GM23338 (cell line): ENCODE results near the gene SMARCD2. TPM values are rescaled to one million over a fixed set of nuclear protein-coding genes. Genes with fewer than 3 reads are reported as not detected.

Source experiments
- ATAC-seq: fragments of 200-7000 bp; cut with Tn5 transposase; 3 replicates; pipeline ENCODE4 v1.9.1; 2020
- DNase-seq: peaks from one replicate; pipeline ENCODE4 v3.0.0-alpha.2; 2015; ENCODE audit warnings: low spot score
- H2AFZ ChIP-seq: fragments of 200-600 bp; sonication (generic); 2 replicates; pipeline ENCODE4 v1.8.0; 2016; ENCODE audit warnings: antibody characterized with exemption, mild to moderate bottlenecking, moderate library complexity
- H3F3A ChIP-seq: fragments of 200-600 bp; sonication (generic); replicated peaks from 2 replicates; pipeline ENCODE4 v1.8.0; 2017; ENCODE audit warnings: antibody characterized with exemption, mixed run types, low read depth
- H3K27ac ChIP-seq: fragments of 200-600 bp; sonication (generic); 2 replicates; pipeline ENCODE4 v1.6.1; 2016; ENCODE audit warnings: low read depth
- H3K27me3 ChIP-seq: fragments of 200-600 bp; sonication (generic); 2 replicates; pipeline ENCODE4 v1.8.0; 2016; ENCODE audit warnings: mild to moderate bottlenecking, mixed run types, moderate library complexity; ENCODE audit not compliant: insufficient read depth
- H3K36me3 ChIP-seq: fragments of 200-600 bp; sonication (generic); 2 replicates; pipeline ENCODE4 v1.8.0; 2016; ENCODE audit warnings: mild to moderate bottlenecking; ENCODE audit not compliant: insufficient read depth
- H3K4me1 ChIP-seq: fragments of 200-600 bp; sonication (generic); 2 replicates; pipeline ENCODE4 v1.8.0; 2016; ENCODE audit warnings: mild to moderate bottlenecking, moderate library complexity; ENCODE audit not compliant: insufficient read depth
- H3K4me2 ChIP-seq: fragments of 200-600 bp; sonication (generic); 2 replicates; pipeline ENCODE4 v1.7.1; 2017; ENCODE audit warnings: mixed run types
- H3K4me3 ChIP-seq: fragments of 200-600 bp; sonication (generic); 2 replicates; pipeline ENCODE4 v1.6.1; 2016; ENCODE audit warnings: mixed run types
- H3K79me2 ChIP-seq: fragments of 200-600 bp; sonication (generic); replicated peaks from 2 replicates; pipeline ENCODE4 v1.8.0; 2017; ENCODE audit warnings: mild to moderate bottlenecking; ENCODE audit not compliant: insufficient read depth
- H3K9me2 ChIP-seq: fragments of 200-600 bp; sonication (generic); 2 replicates; pipeline ENCODE4 v1.8.0; 2017; ENCODE audit not compliant: insufficient read depth
- H4K20me1 ChIP-seq: fragments of 200-600 bp; sonication (generic); replicated peaks from 2 replicates; pipeline ENCODE4 v1.8.0; 2017; ENCODE audit warnings: mild to moderate bottlenecking; ENCODE audit not compliant: insufficient read depth
- H3K27ac Mint-ChIP-seq: 2 replicates; pipeline ENCODE4 v1.8.0; 2020; ENCODE audit warnings: inconsistent platforms, mild to moderate bottlenecking, moderate library complexity, mixed read lengths
- H3K27me3 Mint-ChIP-seq: 3 replicates; pipeline ENCODE4 v1.8.0; 2022; ENCODE audit warnings: low read depth, mild to moderate bottlenecking, moderate library complexity, mixed read lengths, inconsistent platforms; ENCODE audit not compliant: insufficient read depth, poor library complexity
- H3K36me3 Mint-ChIP-seq: 3 replicates; pipeline ENCODE4 v1.8.0; 2021; ENCODE audit warnings: low read depth, mild to moderate bottlenecking, inconsistent platforms, moderate library complexity, mixed read lengths
- H3K4me1 Mint-ChIP-seq: 3 replicates; pipeline ENCODE4 v1.8.0; 2020; ENCODE audit warnings: mild to moderate bottlenecking, inconsistent platforms, mixed read lengths
- H3K4me3 Mint-ChIP-seq: 3 replicates; pipeline ENCODE4 v1.8.0; 2021; ENCODE audit warnings: moderate library complexity, mild to moderate bottlenecking, inconsistent platforms, mixed read lengths
- H3K9me3 Mint-ChIP-seq: 3 replicates; pipeline ENCODE4 v1.8.0; 2020; ENCODE audit warnings: moderate library complexity, mild to moderate bottlenecking, inconsistent platforms, mixed read lengths
- CREB1 ChIP-seq: fragments of 250-450 bp; sonication (Bioruptor Pico); IDR thresholded peaks from 2 replicates; pipeline ENCODE4 v1.5.0; 2020; ENCODE audit warnings: low read depth, mild to moderate bottlenecking, moderate library complexity
- EZH2 ChIP-seq: fragments of 200-600 bp; sonication (generic); IDR thresholded peaks from one replicate; pipeline ENCODE4 v1.8.0; 2017; ENCODE audit warnings: antibody characterized with exemption, mild to moderate bottlenecking, low read depth; ENCODE audit not compliant: unreplicated experiment
- EZH2phosphoT487 ChIP-seq: fragments of 200-600 bp; sonication (generic); IDR thresholded peaks from one replicate; pipeline ENCODE4 v1.8.1; 2018; ENCODE audit warnings: antibody characterized with exemption; ENCODE audit not compliant: unreplicated experiment
- NANOG ChIP-seq: IDR thresholded peaks from 2 replicates; pipeline ENCODE4 v1.6.1; 2016; ENCODE audit warnings: antibody characterized with exemption, borderline replicate concordance
- POLR2AphosphoS5 ChIP-seq: IDR thresholded peaks from 2 replicates; pipeline ENCODE4 v1.6.1; 2016; ENCODE audit warnings: antibody characterized with exemption, low read depth
- STAT1 ChIP-seq: IDR thresholded peaks from one replicate; pipeline ENCODE4 v1.6.1; 2016; ENCODE audit warnings: antibody characterized with exemption; ENCODE audit not compliant: unreplicated experiment
- ZNF114 ChIP-seq: fragments of 250-450 bp; sonication (Bioruptor Pico); IDR thresholded peaks from 2 replicates; pipeline ENCODE4 v1.5.0; 2020; ENCODE audit warnings: mild to moderate bottlenecking, moderate library complexity
- ZNF331 ChIP-seq: fragments of 250-450 bp; sonication (Bioruptor Pico); IDR thresholded peaks from 2 replicates; pipeline ENCODE4 v1.5.0; 2020; ENCODE audit warnings: low read depth, mild to moderate bottlenecking, moderate library complexity
- long read RNA-seq: library from polyadenylated mRNA; unstranded; transcript quantifications from one replicate; pipeline ENCODE4 v2.0.0, GENCODE V29; 2020; ENCODE audit not compliant: unreplicated experiment
- polyA plus RNA-seq: library from polyadenylated mRNA; unstranded; fragments of >200 nt; fragmentation: Nextera tagmentation; extraction: Ambion mirVana; gene quantifications from 2 replicates; pipeline ENCODE4 v1.2.1, GENCODE V29; 2016
- total RNA-seq: library from RNA; depleted of rRNA; stranded (reverse); fragments of >200 nt; shearing (Covaris generic); gene quantifications from 2 replicates; pipeline ENCODE4 v1.2.3, GENCODE V29; 2014; rRNA removed
- TF ChIP-seq, protein P1 (sequence below): IDR thresholded peaks from one replicate; pipeline ENCODE4 v1.6.1; 2018; ENCODE audit warnings: antibody characterized with exemption; ENCODE audit not compliant: unreplicated experiment
- TF ChIP-seq, protein P2 (sequence below): IDR thresholded peaks from 2 replicates; pipeline ENCODE4 v1.6.1; 2016; ENCODE audit warnings: antibody characterized with exemption
- TF ChIP-seq, protein P3 (sequence below): fragments of 250-450 bp; sonication (Bioruptor Pico); IDR thresholded peaks from 2 replicates; pipeline ENCODE4 v1.5.0; 2020; ENCODE audit warnings: mild to moderate bottlenecking, moderate library complexity
- TF ChIP-seq, protein P4 (sequence below), 2 experiments: fragments of 200-600 bp in 1 of 2; sonication (generic) in 1 of 2; conservative IDR thresholded peaks; 2 replicates each; pipeline versions ENCODE4 v1.5.1 to v1.6.1; 2016 to 2017; ENCODE audit warnings: antibody characterized with exemption in 2 of 2, low read depth in 2 of 2, mild to moderate bottlenecking in 2 of 2, moderate library complexity in 1 of 2

Gene SMARCD2
- total RNA-seq: 121 and 133 TPM in 2 replicates
- polyA plus RNA-seq: 34.9 and 36.4 TPM in 2 replicates
- long read RNA-seq, partial matches to known transcripts: 15 of 20 reads
- long read RNA-seq, other reads (novel, unspliced or antisense): 0 of 20 reads

DNA sequence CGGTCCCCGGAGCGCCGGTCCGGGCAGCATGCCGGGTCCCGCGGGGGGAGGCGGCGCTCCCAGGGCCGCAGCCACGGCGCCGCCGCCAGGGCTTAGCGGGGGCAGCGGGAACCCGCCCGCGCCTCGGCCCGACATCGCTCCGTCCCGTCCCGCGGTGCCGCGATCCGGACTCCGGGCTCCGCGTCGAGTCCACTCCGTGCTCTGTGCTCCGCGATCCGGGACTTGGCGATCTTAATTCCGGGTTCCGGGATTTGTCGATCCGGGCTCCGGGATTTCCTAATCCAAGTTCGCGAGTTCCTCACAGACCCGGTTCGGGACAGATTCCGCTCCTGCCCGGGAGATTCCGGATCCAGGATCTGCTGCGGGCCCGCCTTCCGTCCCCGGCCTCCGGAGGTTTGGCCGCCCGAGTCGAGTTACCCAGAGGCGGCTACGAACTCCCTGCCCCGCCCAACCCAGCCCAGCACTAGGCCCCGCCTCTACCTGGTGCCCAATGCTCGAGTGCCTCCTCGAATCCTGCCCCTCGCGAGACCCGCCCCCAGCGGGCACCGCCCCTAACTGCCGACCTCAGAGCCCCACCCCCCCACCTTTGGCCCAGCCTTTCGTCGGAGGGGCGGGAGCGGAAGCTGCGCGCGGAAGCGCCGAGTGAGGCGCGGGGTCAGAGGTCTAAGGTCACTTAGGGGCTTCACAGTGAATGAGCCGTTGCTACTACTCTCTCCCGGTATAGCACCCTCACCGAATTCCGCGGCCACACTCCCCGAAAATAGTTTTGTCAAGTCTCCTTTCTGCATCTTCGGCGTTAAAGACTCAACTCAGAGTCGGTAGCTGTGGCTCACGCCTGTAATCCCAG, at the start of gene SMARCD2:
SMARCD2 (minus strand) TSS at position 146 of the 847 bp plus-strand sequence; CDS start at position 135, 11 bp downstream.
- Histone ChIP-seq H3K36me3 (no peaks in the 10 kb centered on the region), H3K4me2 (peak within 1 kb of the TSS; percentile 97), H3K4me3 (peak within 1 kb of the TSS; percentile 94), H3K27ac (peak within 1 kb of the TSS; percentile 79; the same call in 1 of the 2 replicates), H3F3A (0 out of 2 replicates have a peak, but pooled peaks cover 8% of the 10 kb centered on the region), H4K20me1 (peaks cover 7% of the 10 kb centered on the region; the same call in 1 of the 2 replicates), H3K79me2 (peaks cover 36% of the 10 kb centered on the region), H3K4me1 (peaks cover 28% of the 10 kb centered on the region), H2AFZ (peak within 1 kb of the TSS; percentile 94), H3K27me3 (peaks cover 31% of the 10 kb centered on the region), H3K9me2 (peaks cover 2% of the 10 kb centered on the region; the same call in 1 of the 2 replicates)
- H3K36me3 Mint-ChIP-seq: no peaks in the 10 kb centered on the region
- peaks cover 16% of the 10 kb centered on the region for H3K27me3 Mint-ChIP-seq
- peak; percentile 99 for DNase-seq
- peak; percentile 71 for ATAC-seq
- H3K4me3 Mint-ChIP-seq: peak within 1 kb of the TSS; percentile 97
- peak within 1 kb of the TSS; percentile 93 for H3K27ac Mint-ChIP-seq
- H3K4me1 Mint-ChIP-seq: peaks cover 36% of the 10 kb centered on the region
- peaks cover 2% of the 10 kb centered on the region for H3K9me3 Mint-ChIP-seq
- TF ChIP-seq, protein P1, sequence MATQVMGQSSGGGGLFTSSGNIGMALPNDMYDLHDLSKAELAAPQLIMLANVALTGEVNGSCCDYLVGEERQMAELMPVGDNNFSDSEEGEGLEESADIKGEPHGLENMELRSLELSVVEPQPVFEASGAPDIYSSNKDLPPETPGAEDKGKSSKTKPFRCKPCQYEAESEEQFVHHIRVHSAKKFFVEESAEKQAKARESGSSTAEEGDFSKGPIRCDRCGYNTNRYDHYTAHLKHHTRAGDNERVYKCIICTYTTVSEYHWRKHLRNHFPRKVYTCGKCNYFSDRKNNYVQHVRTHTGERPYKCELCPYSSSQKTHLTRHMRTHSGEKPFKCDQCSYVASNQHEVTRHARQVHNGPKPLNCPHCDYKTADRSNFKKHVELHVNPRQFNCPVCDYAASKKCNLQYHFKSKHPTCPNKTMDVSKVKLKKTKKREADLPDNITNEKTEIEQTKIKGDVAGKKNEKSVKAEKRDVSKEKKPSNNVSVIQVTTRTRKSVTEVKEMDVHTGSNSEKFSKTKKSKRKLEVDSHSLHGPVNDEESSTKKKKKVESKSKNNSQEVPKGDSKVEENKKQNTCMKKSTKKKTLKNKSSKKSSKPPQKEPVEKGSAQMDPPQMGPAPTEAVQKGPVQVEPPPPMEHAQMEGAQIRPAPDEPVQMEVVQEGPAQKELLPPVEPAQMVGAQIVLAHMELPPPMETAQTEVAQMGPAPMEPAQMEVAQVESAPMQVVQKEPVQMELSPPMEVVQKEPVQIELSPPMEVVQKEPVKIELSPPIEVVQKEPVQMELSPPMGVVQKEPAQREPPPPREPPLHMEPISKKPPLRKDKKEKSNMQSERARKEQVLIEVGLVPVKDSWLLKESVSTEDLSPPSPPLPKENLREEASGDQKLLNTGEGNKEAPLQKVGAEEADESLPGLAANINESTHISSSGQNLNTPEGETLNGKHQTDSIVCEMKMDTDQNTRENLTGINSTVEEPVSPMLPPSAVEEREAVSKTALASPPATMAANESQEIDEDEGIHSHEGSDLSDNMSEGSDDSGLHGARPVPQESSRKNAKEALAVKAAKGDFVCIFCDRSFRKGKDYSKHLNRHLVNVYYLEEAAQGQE: no peak
- no peak for TF ChIP-seq NANOG
- TF ChIP-seq, protein P2, sequence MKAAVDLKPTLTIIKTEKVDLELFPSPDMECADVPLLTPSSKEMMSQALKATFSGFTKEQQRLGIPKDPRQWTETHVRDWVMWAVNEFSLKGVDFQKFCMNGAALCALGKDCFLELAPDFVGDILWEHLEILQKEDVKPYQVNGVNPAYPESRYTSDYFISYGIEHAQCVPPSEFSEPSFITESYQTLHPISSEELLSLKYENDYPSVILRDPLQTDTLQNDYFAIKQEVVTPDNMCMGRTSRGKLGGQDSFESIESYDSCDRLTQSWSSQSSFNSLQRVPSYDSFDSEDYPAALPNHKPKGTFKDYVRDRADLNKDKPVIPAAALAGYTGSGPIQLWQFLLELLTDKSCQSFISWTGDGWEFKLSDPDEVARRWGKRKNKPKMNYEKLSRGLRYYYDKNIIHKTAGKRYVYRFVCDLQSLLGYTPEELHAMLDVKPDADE: peak; percentile 73
- no peak for TF ChIP-seq EZH2
- TF ChIP-seq STAT1: no peak
- TF ChIP-seq ZNF114 (CRISPR knock-in tag): peak; percentile 87
- peak; percentile 84 for TF ChIP-seq CREB1 (CRISPR knock-in tag)
- peak; percentile 29; the same call in 1 of the 2 replicates for TF ChIP-seq ZNF331 (CRISPR knock-in tag)
- TF ChIP-seq, protein P3, sequence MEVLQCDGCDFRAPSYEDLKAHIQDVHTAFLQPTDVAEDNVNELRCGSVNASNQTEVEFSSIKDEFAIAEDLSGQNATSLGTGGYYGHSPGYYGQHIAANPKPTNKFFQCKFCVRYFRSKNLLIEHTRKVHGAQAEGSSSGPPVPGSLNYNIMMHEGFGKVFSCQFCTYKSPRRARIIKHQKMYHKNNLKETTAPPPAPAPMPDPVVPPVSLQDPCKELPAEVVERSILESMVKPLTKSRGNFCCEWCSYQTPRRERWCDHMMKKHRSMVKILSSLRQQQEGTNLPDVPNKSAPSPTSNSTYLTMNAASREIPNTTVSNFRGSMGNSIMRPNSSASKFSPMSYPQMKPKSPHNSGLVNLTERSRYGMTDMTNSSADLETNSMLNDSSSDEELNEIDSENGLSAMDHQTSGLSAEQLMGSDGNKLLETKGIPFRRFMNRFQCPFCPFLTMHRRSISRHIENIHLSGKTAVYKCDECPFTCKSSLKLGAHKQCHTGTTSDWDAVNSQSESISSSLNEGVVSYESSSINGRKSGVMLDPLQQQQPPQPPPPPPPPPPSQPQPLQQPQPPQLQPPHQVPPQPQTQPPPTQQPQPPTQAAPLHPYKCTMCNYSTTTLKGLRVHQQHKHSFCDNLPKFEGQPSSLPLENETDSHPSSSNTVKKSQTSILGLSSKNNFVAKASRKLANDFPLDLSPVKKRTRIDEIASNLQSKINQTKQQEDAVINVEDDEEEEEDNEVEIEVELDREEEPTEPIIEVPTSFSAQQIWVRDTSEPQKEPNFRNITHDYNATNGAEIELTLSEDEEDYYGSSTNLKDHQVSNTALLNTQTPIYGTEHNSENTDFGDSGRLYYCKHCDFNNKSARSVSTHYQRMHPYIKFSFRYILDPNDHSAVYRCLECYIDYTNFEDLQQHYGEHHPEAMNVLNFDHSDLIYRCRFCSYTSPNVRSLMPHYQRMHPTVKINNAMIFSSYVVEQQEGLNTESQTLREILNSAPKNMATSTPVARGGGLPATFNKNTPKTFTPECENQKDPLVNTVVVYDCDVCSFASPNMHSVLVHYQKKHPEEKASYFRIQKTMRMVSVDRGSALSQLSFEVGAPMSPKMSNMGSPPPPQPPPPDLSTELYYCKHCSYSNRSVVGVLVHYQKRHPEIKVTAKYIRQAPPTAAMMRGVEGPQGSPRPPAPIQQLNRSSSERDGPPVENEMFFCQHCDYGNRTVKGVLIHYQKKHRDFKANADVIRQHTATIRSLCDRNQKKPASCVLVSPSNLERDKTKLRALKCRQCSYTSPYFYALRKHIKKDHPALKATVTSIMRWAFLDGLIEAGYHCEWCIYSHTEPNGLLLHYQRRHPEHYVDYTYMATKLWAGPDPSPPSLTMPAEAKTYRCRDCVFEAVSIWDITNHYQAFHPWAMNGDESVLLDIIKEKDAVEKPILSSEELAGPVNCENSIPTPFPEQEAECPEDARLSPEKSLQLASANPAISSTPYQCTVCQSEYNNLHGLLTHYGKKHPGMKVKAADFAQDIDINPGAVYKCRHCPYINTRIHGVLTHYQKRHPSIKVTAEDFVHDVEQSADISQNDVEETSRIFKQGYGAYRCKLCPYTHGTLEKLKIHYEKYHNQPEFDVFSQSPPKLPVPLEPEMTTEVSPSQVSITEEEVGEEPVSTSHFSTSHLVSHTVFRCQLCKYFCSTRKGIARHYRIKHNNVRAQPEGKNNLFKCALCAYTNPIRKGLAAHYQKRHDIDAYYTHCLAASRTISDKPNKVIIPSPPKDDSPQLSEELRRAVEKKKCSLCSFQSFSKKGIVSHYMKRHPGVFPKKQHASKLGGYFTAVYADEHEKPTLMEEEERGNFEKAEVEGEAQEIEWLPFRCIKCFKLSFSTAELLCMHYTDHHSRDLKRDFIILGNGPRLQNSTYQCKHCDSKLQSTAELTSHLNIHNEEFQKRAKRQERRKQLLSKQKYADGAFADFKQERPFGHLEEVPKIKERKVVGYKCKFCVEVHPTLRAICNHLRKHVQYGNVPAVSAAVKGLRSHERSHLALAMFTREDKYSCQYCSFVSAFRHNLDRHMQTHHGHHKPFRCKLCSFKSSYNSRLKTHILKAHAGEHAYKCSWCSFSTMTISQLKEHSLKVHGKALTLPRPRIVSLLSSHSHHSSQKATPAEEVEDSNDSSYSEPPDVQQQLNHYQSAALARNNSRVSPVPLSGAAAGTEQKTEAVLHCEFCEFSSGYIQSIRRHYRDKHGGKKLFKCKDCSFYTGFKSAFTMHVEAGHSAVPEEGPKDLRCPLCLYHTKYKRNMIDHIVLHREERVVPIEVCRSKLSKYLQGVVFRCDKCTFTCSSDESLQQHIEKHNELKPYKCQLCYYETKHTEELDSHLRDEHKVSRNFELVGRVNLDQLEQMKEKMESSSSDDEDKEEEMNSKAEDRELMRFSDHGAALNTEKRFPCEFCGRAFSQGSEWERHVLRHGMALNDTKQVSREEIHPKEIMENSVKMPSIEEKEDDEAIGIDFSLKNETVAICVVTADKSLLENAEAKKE (CRISPR knock-in tag): no peak
- peak; percentile 47; the same call in 1 of the 2 replicates for TF ChIP-seq POLR2AphosphoS5
- TF ChIP-seq EZH2phosphoT487: no peak
- TF ChIP-seq, protein P4, sequence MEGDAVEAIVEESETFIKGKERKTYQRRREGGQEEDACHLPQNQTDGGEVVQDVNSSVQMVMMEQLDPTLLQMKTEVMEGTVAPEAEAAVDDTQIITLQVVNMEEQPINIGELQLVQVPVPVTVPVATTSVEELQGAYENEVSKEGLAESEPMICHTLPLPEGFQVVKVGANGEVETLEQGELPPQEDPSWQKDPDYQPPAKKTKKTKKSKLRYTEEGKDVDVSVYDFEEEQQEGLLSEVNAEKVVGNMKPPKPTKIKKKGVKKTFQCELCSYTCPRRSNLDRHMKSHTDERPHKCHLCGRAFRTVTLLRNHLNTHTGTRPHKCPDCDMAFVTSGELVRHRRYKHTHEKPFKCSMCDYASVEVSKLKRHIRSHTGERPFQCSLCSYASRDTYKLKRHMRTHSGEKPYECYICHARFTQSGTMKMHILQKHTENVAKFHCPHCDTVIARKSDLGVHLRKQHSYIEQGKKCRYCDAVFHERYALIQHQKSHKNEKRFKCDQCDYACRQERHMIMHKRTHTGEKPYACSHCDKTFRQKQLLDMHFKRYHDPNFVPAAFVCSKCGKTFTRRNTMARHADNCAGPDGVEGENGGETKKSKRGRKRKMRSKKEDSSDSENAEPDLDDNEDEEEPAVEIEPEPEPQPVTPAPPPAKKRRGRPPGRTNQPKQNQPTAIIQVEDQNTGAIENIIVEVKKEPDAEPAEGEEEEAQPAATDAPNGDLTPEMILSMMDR (conservative IDR thresholded peaks at IDR 0.05; ENCODE audit: low read depth in 2 of 2): no peak
